GM18519 (cell line): ENCODE data around the gene SPSB2.
"Not testable (repeated sequence)": the region's sequence is repeated elsewhere in the genome, so short reads cannot be mapped to it uniquely, and the experiment has no call there.

Source experiments
- ATAC-seq: cut with Tn5 transposase; IDR thresholded peaks from one replicate; pipeline ENCODE4 v1.9.1; 2021; ENCODE audit warnings: mild to moderate bottlenecking, moderate library complexity; ENCODE audit not compliant: unreplicated experiment, low FRiP score

The SPSB2 gene

GRCh38 chr12:6873094-6874014, at the start of gene SPSB2:
TSS of gene SPSB2 (minus strand) at chr12:6873303. CDS start at chr12:6872901, 402 bp downstream.
- peak; percentile 62 for ATAC-seq

- ATAC-seq, result no peak
Measured at GRCh38 chr12:6921996-6922946, 49.2 kb upstream of the SPSB2 start.

GRCh38 chr12:6921539-6921938, 48.4 kb upstream of the SPSB2 start:
- no peak for ATAC-seq

GRCh38 chr12:6919588-6919987, 46.5 kb upstream of the SPSB2 start:
- no peak for ATAC-seq

GRCh38 chr12:6917491-6918231, 44.6 kb upstream of the SPSB2 start:
- no peak for ATAC-seq

- no peak for ATAC-seq
Measured at GRCh38 chr12:6916426-6917200, 43.5 kb upstream of the SPSB2 start.

- no peak for ATAC-seq
Measured at GRCh38 chr12:6915789-6916285, 42.7 kb upstream of the SPSB2 start.

- ATAC-seq, result no peak
Measured at GRCh38 chr12:6914947-6915788, 42.1 kb upstream of the SPSB2 start.

GRCh38 chr12:6914246-6914946, 41.3 kb upstream of the SPSB2 start, which contains the start of gene ENO2:
TSS of gene ENO2 (plus strand) at chr12:6914580. CDS start at chr12:6915833, 1,253 bp downstream.
- ATAC-seq, result no peak

GRCh38 chr12:6912164-6912935, 39.2 kb upstream of the SPSB2 start:
- no peak for ATAC-seq

- ATAC-seq, result no peak
Measured at GRCh38 chr12:6909421-6910145, 36.5 kb upstream of the SPSB2 start.

- not testable (repeated sequence) for ATAC-seq
Measured at GRCh38 chr12:6908141-6908540, 35.0 kb upstream of the SPSB2 start.

- no peak for ATAC-seq
Measured at GRCh38 chr12:6905414-6906040, 32.4 kb upstream of the SPSB2 start.

- peak; percentile 71 for ATAC-seq
Measured at GRCh38 chr12:6904280-6905276, 31.5 kb upstream of the SPSB2 start, which contains the start of gene LRRC23. TSS of gene LRRC23 (plus strand) at chr12:6904822. CDS start at chr12:6905634, 812 bp downstream.

- no peak for ATAC-seq
Measured at GRCh38 chr12:6903722-6904121, 30.6 kb upstream of the SPSB2 start.
